Measurements from ENCODE around the gene TNNI3. TPM values are rescaled to one million over a fixed set of nuclear protein-coding genes. Genes with fewer than 3 reads are reported as not detected.

The TNNI3 gene
- total and polyA plus RNA-seq, 3 donors from 2014 or later = 14.2 to 30.3 (median 20.8) TPM

DNA sequence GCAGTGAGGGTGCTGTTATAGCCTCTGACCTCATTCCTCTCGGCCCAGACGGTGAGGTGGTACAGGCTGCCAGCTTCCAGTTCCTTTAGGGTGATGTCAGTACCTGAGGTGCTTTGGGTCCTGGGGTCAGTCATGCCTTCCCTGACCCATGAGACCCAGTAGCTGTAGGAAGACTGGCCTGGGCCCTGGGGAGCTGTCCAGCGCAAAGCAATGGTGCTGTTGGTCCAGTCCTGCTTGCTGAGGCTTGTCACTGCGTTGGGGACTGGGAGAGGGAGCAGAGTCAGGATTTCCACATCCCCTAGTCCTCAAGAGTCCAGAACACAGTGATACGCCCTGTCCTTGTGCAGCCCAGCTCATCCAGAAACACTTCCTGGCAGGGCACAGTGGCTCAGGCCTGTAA is 41.1 kb upstream of the TNNI3 start:
- no peaks in the 10 kb centered on the region for H3K27me3 ChIP-seq

DNA sequence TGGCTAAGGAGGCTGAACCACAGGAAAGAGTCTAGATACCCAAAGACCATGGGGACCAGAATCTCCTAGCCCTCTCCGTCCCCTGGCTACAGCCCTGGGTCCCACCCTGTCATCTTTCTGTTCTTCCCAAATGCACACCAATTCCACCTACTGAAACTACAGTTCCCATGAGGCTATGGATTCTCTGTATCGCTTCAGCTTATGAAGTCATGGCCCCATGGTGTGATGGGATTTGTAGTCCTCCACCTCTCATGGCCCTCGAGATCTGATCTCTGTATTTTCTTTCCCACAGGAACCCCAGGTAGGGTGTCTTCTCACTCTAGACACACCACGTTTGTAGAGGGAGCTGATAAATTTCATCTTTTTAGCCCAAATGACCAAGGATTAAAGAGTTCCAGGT is 40.0 kb upstream of the TNNI3 start:
- WGBS, 2 donors = 75 to 77% methylated on average over 4 of the region's 4 CpGs
- Histone ChIP-seq H3K27me3 (no peaks in the 10 kb centered on the region), H3K27ac (no peak overlapping the region), H3K36me3 (ENCODE audit: low read depth, missing control alignments) (no peaks in the 10 kb centered on the region), H3K9me3 (no peaks in the 10 kb centered on the region), H3K4me3 (no peak overlapping the region), H3K4me1 (no peaks in the 10 kb centered on the region)
- TF ChIP-seq, protein P1, sequence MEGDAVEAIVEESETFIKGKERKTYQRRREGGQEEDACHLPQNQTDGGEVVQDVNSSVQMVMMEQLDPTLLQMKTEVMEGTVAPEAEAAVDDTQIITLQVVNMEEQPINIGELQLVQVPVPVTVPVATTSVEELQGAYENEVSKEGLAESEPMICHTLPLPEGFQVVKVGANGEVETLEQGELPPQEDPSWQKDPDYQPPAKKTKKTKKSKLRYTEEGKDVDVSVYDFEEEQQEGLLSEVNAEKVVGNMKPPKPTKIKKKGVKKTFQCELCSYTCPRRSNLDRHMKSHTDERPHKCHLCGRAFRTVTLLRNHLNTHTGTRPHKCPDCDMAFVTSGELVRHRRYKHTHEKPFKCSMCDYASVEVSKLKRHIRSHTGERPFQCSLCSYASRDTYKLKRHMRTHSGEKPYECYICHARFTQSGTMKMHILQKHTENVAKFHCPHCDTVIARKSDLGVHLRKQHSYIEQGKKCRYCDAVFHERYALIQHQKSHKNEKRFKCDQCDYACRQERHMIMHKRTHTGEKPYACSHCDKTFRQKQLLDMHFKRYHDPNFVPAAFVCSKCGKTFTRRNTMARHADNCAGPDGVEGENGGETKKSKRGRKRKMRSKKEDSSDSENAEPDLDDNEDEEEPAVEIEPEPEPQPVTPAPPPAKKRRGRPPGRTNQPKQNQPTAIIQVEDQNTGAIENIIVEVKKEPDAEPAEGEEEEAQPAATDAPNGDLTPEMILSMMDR (IDR thresholded peaks at IDR 0.05) = no peak
- TF ChIP-seq POLR2A (IDR thresholded peaks at IDR 0.05) = no peak
- no peak for DNase-seq
- intact Hi-C loops (cut with DNase I; ENCODE audit: low total_unique reads) = no loop called here

More for the DNA sequence above, 41.1 kb upstream of the TNNI3 start:
- H3K4me1 ChIP-seq = no peaks in the 10 kb centered on the region
- intact Hi-C loops (cut with DNase I; ENCODE audit: low total_unique reads) = no loop called here
- DNase-seq = no peak
- TF ChIP-seq, protein P1 (IDR thresholded peaks at IDR 0.05) = no peak
- TF ChIP-seq POLR2A (IDR thresholded peaks at IDR 0.05) = no peak
- 64 to 92% methylated on average over 2 to 5 of the region's 5 CpGs for WGBS, 2 donors
- H3K36me3 ChIP-seq (ENCODE audit: low read depth, missing control alignments) = no peaks in the 10 kb centered on the region
- H3K9me3 ChIP-seq = no peaks in the 10 kb centered on the region
- H3K4me3 ChIP-seq = no peak overlapping the region
- H3K27ac ChIP-seq = no peak overlapping the region

DNA sequence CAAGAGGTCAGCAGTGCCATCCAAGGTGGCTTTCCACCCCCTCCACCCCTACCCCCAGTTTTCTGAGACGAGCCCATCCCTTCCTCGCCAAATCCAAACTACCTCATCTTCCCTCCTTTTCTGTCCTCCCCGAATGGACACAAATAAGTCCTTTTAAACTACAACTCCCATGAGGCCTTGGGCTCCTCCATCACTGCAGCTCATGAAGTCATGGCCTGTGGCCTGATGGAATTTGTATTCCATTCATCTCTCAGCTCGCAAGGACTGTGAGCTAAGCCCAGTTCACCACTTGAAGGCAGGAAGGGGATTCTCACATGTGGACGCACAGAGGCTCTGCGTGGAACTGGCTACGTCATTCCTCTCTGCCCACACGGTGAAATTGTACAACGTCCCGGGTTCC is 39.3 kb upstream of the TNNI3 start:
- Histone ChIP-seq H3K27me3 (no peaks in the 10 kb centered on the region), H3K36me3 (ENCODE audit: low read depth, missing control alignments) (no peaks in the 10 kb centered on the region), H3K27ac (no peak overlapping the region), H3K4me3 (no peak overlapping the region), H3K9me3 (no peaks in the 10 kb centered on the region), H3K4me1 (no peaks in the 10 kb centered on the region)
- TF ChIP-seq, protein P1 (IDR thresholded peaks at IDR 0.05) = no peak
- TF ChIP-seq POLR2A (IDR thresholded peaks at IDR 0.05) = no peak
- 85 to 91% methylated on average over 5 to 10 of the region's 10 CpGs for whole genome bisulfite sequencing, 2 donors
- no peak for DNase-seq
- intact Hi-C loops (cut with DNase I; ENCODE audit: low total_unique reads) = no loop called here

DNA sequence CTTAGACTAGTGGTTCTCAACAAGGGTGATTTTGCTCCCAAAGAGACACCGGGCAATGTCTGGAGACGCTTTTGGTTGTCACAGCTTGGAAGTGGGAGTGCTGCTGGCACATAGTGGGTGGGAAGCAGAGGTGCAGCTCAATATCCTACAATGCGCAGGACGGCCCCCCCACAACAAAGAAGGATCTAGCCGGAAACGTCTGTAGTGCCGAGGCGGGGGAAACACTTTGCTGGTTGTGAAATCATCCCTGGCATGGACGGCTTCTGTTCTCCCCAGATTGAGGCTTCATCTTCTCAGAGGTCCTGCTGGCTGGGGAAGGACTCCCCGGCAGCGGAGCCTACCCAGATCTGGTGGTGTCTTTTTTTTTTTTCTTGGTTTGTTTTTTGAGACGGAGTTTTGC is 35.9 kb upstream of the TNNI3 start:
- no peaks in the 10 kb centered on the region for H3K9me3 ChIP-seq
- no peaks in the 10 kb centered on the region for H3K36me3 ChIP-seq (ENCODE audit: low read depth, missing control alignments)
- WGBS, 2 donors = 83 to 85% methylated on average over 6 to 12 of the region's 12 CpGs
- H3K4me1 ChIP-seq = no peaks in the 10 kb centered on the region
- H3K4me3 ChIP-seq = no peak overlapping the region
- H3K27ac ChIP-seq = no peak overlapping the region
- intact Hi-C loops (cut with DNase I; ENCODE audit: low total_unique reads) = no loop called here
- H3K27me3 ChIP-seq = no peaks in the 10 kb centered on the region
- no peak for DNase-seq
- no peak for TF ChIP-seq POLR2A (IDR thresholded peaks at IDR 0.05)
- TF ChIP-seq, protein P1 (IDR thresholded peaks at IDR 0.05) = no peak

DNA sequence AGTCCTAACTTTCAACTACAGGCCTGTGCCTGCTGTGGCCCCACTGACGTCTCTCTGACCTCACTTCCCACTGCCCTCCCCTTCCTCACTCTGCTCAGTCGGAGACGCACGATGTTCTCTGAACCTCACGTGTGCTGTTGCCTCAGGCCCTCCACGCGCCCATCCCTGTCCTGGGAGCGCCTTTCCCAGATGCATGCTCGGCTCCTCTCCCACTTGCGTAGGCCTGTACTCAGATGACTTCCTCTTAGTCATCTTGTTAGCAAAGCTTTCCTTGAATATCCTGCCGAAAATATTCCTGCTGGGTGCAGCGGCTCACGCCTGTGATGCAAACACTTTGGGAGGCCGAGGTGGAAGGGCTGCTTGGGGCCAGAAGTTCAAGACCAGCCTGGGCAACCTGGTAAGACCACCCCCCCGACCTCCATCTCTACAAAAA is 31.9 kb upstream of the TNNI3 start:
- H3K36me3 ChIP-seq (ENCODE audit: low read depth, missing control alignments) = no peaks in the 10 kb centered on the region
- intact Hi-C loops (cut with DNase I; ENCODE audit: low total_unique reads) = no loop called here
- H3K9me3 ChIP-seq = no peaks in the 10 kb centered on the region
- H3K4me1 ChIP-seq = no peaks in the 10 kb centered on the region
- 57 to 73% methylated on average over 15 of the region's 15 CpGs for WGBS, 2 donors
- TF ChIP-seq, protein P1 (IDR thresholded peaks at IDR 0.05) = no peak
- TF ChIP-seq POLR2A (IDR thresholded peaks at IDR 0.05) = no peak
- no peak for DNase-seq
- no peak overlapping the region for H3K27ac ChIP-seq
- no peak overlapping the region for H3K4me3 ChIP-seq
- H3K27me3 ChIP-seq = no peaks in the 10 kb centered on the region
